Spinal cord (tissue), 10 donors: ENCODE measurements around the gene LRRC37A3. TPM values are rescaled to one million over a fixed set of nuclear protein-coding genes. Genes with fewer than 3 reads are reported as not detected.
A peak's percentile ranks its signal among the peaks of the same experiment; 100 is the strongest.
"Not testable (repeated sequence)": the region's sequence is repeated elsewhere in the genome, so short reads cannot be mapped to it uniquely, and the experiment has no call there.

Experiments
- DNase-seq, 6 donors: peaks; one replicate each; pipeline versions ENCODE4 v3.0.0 to v3.0.0-alpha.2; 2013 to 2015; ENCODE audit warnings: low spot score in 6 of 6, low read depth in 4 of 6
- H3K27ac ChIP-seq: one replicate; pipeline ENCODE4 v1.5.1; 2013; ENCODE audit warnings: low read depth, low read length, control low read depth
- H3K27me3 ChIP-seq: one replicate; pipeline ENCODE4 v1.6.1; 2013; ENCODE audit warnings: low read length; ENCODE audit not compliant: control insufficient read depth, insufficient read depth
- H3K36me3 ChIP-seq: one replicate; pipeline ENCODE4 v1.6.1; 2013; ENCODE audit warnings: low read length; ENCODE audit not compliant: control insufficient read depth, insufficient read depth
- H3K4me1 ChIP-seq: one replicate; pipeline ENCODE4 v1.6.1; 2013; ENCODE audit warnings: low read length; ENCODE audit not compliant: control insufficient read depth, insufficient read depth
- H3K4me3 ChIP-seq: one replicate; pipeline ENCODE4 v1.5.1; 2013; ENCODE audit warnings: low read depth, low read length, control low read depth
- H3K9me3 ChIP-seq: one replicate; pipeline ENCODE4 v1.6.1; 2013; ENCODE audit warnings: low read length; ENCODE audit not compliant: control insufficient read depth, insufficient read depth
- WGBS: methylation state at CpG from one replicate; pipeline ENCODE4 v1.1.5; 2013; ENCODE audit warnings: missing lambda C conversion rate; ENCODE audit not compliant: insufficient coverage; 5-methylcytosine and 5-hydroxymethylcytosine counted together
- long read RNA-seq, 4 donors: transcript quantifications; one replicate each; lab custom pipeline, GENCODE V29; 2026
- polyA plus RNA-seq, 2 donors: library from polyadenylated mRNA; unstranded; fragments of 120-200 nt; gene quantifications; one replicate each; pipeline ENCODE4 v1.2.1, GENCODE V29; 2013; ENCODE audit not compliant: insufficient read length in 2 of 2
- total RNA-seq, 2 donors: library from RNA; depleted of rRNA in 1 of 2; stranded (reverse); fragments of 120-200 nt in 1 of 2; fragments of >200 nt in 1 of 2; gene quantifications; one replicate each; pipeline versions ENCODE4 v1.2.3 to v1.2.4, GENCODE V29; 2013 to 2014
- donor health status: healthy.

The LRRC37A3 gene
- total RNA-seq (10 to 100 TPM; 18.4 to 38.0 TPM), polyA plus RNA-seq (10 to 100 TPM; 43.9 to 63.4 TPM)
- long read RNA-seq, donor 1, partial matches to known transcripts: 21 of 21 reads
- long read RNA-seq, donor 1, other reads (novel, unspliced or antisense): 0 of 21 reads
- long read RNA-seq, donor 2, partial matches to known transcripts: 0 of 2 reads
- long read RNA-seq, donor 2, other reads (novel, unspliced or antisense): 0 of 2 reads
- long read RNA-seq, donor 3, partial matches to known transcripts: 0 of 1 reads
- long read RNA-seq, donor 3, other reads (novel, unspliced or antisense): 0 of 1 reads
- long read RNA-seq, donor 4: 0 reads

DNA sequence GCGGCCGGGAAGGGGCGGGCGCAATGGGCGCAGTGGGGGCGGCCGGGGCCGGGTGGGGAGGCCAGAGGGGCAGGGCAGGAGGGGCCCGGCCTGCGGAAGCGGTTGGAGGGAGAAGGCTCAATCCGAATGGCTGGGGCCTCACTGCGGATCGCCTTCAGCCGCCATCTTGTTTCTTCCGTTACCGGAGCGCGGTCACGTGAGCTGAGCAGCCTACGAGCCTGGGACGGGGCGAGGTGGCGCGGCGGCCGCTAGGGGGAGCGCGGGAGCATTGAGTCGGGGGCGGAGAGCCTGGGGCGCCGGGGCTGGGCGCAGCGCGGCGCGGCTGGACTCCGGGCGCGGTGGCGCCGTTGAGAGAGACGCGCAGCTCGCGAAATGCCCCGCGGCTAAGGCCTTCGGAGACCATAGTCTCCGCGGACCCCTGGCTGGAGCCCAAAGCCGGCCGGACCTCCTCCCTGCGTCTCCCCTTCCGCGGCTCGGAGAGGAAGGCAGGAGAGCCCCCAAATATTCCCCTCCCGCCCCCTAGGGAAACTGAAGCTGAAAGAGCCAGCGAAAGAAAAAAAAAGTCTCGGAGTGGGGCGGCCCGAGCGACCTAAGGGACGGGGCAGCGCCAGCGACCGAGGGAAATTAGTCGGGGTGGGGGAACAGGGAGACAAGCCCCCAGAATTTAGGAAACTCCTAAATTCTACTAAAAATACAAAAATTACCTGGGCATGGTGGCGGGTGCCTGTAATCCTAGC lies at the start of gene LRRC37A3:
Gene LRRC37A3, minus strand, starts transcription at position 190 of the 737 bp plus-strand sequence. CDS start 22,221 bp downstream, outside the sequence.
- not testable (repeated sequence) for H3K36me3 ChIP-seq, H3K27me3 ChIP-seq, H3K9me3 ChIP-seq
- peak within 1 kb of the TSS; percentile 59 for H3K4me3 ChIP-seq
- 0% methylated on average over 43 of the region's 70 CpGs for WGBS
- peaks cover 10% of the 10 kb centered on the region for H3K4me1 ChIP-seq
- H3K27ac ChIP-seq: peak within 1 kb of the TSS; percentile 80
- DNase-seq: peak; percentile 86 to 99 (median 94)

DNA sequence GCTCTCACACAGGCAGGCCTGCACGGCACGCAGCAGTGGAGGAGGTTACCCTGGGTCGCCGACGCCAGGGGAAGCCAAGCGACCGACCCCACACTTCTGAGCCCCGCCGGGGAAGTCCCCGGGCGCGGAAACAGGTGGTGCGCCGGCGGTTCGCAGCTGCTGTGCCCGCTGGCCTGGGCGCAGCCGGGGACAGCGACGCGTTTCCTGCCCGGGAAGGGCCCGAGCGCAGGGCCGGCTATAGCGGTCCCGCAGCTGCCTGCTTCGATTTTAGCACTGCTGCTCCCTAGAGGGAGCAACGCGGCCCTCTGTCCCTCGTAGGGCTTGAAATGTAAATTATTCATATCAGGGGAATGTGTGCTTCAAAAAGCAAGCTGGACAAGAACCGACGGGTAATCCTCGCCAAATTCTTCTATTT lies 46.6 kb upstream of the LRRC37A3 start:
- H3K4me1 ChIP-seq, H3K27me3 ChIP-seq, H3K9me3 ChIP-seq, H3K36me3 ChIP-seq: not testable (repeated sequence)
- peak in 2 of 6 donors; percentile 26 to 56 for DNase-seq
- WGBS: 2% methylated on average over 26 of the region's 35 CpGs
- peak overlapping the region; percentile 16 for H3K4me3 ChIP-seq
- peak overlapping the region; percentile 47 for H3K27ac ChIP-seq

DNA sequence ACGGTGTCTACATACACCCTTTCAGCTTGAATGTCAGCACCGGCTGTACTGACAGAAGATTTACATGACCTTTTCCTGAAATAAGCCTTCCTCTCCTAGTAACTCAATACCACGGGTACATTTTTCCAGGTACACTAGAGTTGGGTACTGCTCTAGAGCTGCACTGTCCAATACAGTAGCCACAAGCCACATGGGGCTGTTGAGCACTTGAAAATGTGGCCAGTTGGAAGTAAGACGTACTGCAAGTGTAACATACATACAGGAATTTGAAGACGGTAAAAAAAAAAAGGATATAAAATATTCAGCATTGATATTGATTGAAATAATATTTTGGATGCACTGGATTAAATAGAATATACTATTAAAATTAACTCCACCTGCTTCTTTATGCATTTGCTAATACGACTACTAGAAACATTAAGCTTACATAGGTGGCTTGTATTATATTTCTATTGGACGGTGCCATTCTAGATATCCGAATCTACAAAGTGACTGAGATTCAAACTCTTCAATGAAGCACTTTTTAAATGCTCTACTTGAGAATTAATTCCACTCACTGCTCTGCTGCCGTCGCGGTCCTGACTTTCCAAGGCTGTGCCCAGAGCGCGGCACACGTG lies 46.1 kb upstream of the LRRC37A3 start:
- not testable (repeated sequence) for DNase-seq, H3K36me3 ChIP-seq, H3K27ac ChIP-seq, H3K27me3 ChIP-seq, H3K9me3 ChIP-seq, H3K4me1 ChIP-seq, H3K4me3 ChIP-seq
- WGBS: no CpG with 5 or more reads among the region's 14 CpGs

DNA sequence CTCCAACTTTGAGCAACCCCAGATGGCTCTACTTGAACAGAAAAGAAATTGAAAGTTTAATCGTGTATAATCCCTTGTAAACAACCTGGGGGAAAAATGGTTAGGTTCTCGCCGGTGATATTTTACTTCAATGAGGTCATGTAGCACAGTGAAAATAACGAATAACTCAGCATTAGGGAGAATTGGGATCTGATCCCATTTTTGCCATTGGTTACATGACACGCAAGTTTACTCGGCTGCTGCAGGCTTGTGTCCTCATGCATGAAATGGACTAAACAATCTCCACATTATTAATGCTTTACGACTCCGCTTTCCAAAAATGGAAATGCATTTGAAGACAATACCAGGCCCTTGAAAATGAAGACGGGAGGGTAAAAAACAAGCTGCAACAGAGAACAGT lies 45.5 kb upstream of the LRRC37A3 start:
- H3K27me3 ChIP-seq: no peaks in the 10 kb centered on the region
- DNase-seq: peak in 2 of 6 donors; percentile 30 to 38
- H3K4me3 ChIP-seq: no peak overlapping the region
- no peak overlapping the region for H3K27ac ChIP-seq
- WGBS: 27% methylated on average over 2 of the region's 9 CpGs
- no peaks in the 10 kb centered on the region for H3K4me1 ChIP-seq
- H3K9me3 ChIP-seq: no peaks in the 10 kb centered on the region
- H3K36me3 ChIP-seq: no peaks in the 10 kb centered on the region

DNA sequence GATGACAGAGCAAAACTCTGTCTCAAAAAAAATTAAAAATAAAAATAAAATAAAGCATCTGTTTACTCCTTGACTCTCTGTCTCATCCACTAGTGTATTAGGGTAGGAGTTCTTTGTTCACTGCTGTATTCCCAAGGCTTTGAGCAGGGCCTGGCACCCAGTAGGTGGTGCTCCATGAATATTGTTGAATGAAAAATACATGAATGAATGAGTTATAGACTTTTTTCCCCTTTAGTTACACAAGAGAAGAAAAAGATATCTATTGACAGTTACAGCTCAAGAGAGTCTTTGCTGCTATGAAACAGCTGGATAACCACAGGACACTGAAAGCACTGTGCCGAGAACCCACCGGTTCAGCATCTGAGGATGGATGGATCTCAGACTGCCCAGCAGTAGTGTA lies 44.5 kb upstream of the LRRC37A3 start:
- H3K9me3 ChIP-seq, H3K27ac ChIP-seq, H3K4me3 ChIP-seq, H3K27me3 ChIP-seq, H3K4me1 ChIP-seq, DNase-seq, H3K36me3 ChIP-seq: not testable (repeated sequence)
- WGBS: 92% methylated on average over 2 of the region's 2 CpGs

- not testable (repeated sequence) for H3K27ac ChIP-seq, H3K27me3 ChIP-seq, H3K36me3 ChIP-seq, H3K4me1 ChIP-seq, H3K4me3 ChIP-seq, H3K9me3 ChIP-seq
- WGBS: 8% methylated on average over 9 of the region's 13 CpGs
- DNase-seq: peak in 4 of 6 donors; percentile 38 to 85 (median 59)
These were observed 42.5 kb upstream of the LRRC37A3 start for GRCh38 chr17:64961563-64962378.

DNA sequence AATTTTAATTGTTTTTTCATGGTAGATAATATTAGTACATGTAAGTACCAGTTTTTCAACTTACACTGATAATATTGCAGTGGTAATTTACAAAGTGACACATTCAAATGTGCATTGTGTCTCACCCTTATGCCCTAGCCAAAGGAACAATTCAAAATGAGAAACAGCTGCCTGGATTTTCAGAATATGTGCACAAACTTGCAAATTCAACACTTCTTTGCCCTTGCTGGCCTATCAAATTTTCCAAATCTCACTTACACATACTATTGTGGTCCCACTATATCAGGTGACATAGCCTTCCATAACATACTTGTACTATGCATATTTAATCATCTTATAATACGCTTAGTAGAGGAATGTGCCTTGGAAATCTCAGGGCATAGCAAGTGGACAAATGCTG lies 32.6 kb upstream of the LRRC37A3 start:
- DNase-seq: no peak
- no CpG with 5 or more reads among the region's 1 CpG for WGBS
- no peaks in the 10 kb centered on the region for H3K4me1 ChIP-seq
- no peak overlapping the region for H3K4me3 ChIP-seq
- H3K36me3 ChIP-seq: no peaks in the 10 kb centered on the region
- H3K27ac ChIP-seq: no peak overlapping the region
- no peaks in the 10 kb centered on the region for H3K27me3 ChIP-seq
- no peaks in the 10 kb centered on the region for H3K9me3 ChIP-seq

GRCh38 chr17:64950871-64951270 lies 31.6 kb upstream of the LRRC37A3 start:
- DNase-seq: no peak
- WGBS: 93% methylated on average over 3 of the region's 5 CpGs
- no peaks in the 10 kb centered on the region for H3K27me3 ChIP-seq
- no peaks in the 10 kb centered on the region for H3K9me3 ChIP-seq
- H3K27ac ChIP-seq: no peak overlapping the region
- no peak overlapping the region for H3K4me3 ChIP-seq
- no peaks in the 10 kb centered on the region for H3K4me1 ChIP-seq
- H3K36me3 ChIP-seq: no peaks in the 10 kb centered on the region

DNA sequence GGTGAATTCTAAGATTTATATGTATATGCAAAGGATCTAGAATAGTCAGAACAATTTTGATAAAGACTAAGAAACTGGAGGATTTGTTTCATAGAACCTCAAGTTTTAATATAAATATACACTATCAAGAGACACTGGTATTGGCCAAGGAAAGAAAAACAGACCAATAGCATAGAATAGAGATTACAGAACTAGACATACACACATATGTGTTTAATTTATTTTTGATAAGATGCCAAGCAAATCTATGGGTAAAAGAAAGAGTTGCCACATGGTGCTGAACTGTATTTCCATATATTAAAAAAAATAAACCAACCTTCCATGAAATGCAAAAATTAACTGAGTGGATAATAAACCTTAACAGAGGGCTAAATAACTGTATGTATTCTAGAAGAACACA lies 27.9 kb upstream of the LRRC37A3 start:
- no peak for DNase-seq

More for the DNA sequence above, 27.9 kb upstream of the LRRC37A3 start:
- no peaks in the 10 kb centered on the region for H3K9me3 ChIP-seq
- no peak overlapping the region for H3K4me3 ChIP-seq
- no peaks in the 10 kb centered on the region for H3K27me3 ChIP-seq
- H3K4me1 ChIP-seq: no peaks in the 10 kb centered on the region
- H3K36me3 ChIP-seq: no peaks in the 10 kb centered on the region
- H3K27ac ChIP-seq: no peak overlapping the region
